NCI-H1105 (cell line): ENCODE measurements around the gene TCEA2.
A peak's percentile ranks its signal among the peaks of the same experiment; 100 is the strongest.

ENCODE experiments used
- DNase-seq: peaks from one replicate; lab custom pipeline; 2025; lab: John Stamatoyannopoulos, UW

Gene TCEA2

GRCh38 chr20:64093013-64093503 is 30.1 kb downstream of the TCEA2 start:
- no peak for DNase-seq

- DNase-seq, result no peak
These were observed 32.5 kb downstream of the TCEA2 start for GRCh38 chr20:64095455-64095854.

- no peak for DNase-seq
These were observed 32.9 kb downstream of the TCEA2 start for GRCh38 chr20:64095927-64096326.

DNA sequence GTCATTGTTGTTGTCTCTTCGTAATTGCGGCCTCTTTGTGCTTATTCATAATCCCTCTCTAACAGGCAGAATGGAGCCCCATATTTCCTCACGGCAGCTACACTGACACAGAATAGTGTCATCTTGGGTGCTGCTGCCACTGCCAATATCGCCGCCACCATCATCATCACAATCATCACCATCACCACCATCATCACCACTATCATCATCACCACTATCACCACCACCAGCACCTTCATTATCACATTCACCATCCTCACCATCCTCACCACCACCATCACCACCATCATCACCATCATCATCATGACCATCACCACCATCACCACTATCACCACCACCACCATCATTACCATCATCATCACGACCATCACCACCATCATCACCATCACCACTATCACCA is 33.5 kb downstream of the TCEA2 start:
- no peak for DNase-seq

GRCh38 chr20:64098471-64099013 is 35.5 kb downstream of the TCEA2 start:
- DNase-seq, result no peak

- DNase-seq, result peak; percentile 20
These were observed 36.2 kb downstream of the TCEA2 start for GRCh38 chr20:64099086-64099786.

DNA sequence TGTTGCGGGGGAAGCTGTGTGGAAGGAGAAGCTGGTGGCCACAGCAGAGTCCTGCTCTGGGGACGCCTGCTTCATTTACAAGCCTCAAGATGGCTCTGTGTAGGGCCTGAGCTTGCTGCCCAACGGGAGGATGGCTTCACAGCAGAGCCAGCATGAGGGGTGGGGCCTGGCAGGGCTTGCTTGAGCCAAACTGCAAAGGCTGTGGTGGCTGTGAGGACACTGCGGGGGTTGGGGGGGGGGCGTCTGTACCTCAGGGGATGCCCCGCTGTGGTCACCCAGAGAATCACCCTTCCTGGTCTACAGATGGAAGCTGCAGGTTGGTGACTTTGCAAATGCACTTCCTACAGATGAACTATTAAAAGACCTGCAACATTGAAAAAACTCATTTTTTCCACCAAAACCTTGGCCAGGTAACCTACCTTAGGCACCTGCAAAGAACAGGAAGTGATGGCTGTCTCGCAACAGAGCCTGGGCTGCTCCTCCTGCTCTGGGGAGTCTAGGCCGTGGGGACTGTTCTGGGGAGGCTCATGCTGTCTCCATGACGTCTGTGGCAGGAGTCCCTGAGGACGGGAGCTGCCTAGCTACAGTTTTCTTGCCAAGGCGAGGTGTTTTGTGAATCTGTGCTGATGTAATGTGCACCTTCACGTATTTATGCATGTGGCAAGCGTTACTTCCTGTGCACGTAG is 37.0 kb downstream of the TCEA2 start:
- no peak for DNase-seq

DNA sequence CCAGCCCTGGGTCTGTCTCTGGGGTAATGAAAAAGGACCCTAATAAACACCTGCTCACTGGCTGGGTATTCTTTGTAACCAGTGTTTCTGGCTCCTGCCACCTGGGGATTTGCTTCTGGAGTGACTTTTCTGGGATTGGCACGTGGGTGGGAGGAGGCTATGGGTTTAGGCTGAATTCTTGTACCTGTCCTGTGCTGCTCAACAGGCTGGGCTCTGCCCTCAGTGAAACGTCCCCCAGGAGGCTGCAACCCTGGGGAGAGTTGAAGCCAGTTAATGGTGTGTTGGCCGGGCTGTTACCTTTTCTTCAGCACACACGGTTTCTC is 37.5 kb downstream of the TCEA2 start:
- no peak for DNase-seq

DNA sequence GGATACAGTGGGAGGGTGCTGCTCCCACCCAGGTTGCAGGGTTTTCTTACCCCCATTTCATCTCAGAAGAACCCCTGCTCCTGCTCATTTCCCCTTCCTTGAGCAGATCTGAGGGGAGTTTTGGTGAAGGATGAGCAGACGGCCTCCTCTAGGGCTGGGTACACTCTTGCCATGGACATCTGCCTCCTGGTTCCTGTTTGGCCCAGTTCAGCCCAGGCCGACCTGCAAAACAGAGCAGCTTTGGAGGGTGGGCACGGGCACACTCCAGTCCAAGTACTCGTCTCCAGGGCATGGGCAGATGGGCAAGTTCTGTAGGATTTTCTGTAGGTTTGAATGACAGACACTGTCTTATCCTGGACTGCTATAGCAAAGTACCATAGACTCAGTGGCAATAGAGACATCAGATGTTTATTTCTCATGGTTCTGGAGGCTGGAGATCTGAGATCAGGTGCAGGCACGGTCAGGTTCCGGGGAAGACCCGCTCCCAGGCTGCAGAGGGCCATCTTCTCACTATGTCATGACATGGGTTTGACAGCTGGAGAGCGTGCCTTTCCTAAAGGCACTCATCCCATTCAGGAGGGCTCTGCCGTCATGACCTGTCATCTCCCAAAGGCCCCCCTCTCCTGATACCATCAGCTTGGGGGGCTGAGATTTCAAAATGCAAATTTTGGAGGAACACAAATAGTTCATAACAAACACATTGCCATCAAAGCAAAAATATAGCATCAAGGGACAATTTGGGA is 38.1 kb downstream of the TCEA2 start:
- DNase-seq, result no peak

DNA sequence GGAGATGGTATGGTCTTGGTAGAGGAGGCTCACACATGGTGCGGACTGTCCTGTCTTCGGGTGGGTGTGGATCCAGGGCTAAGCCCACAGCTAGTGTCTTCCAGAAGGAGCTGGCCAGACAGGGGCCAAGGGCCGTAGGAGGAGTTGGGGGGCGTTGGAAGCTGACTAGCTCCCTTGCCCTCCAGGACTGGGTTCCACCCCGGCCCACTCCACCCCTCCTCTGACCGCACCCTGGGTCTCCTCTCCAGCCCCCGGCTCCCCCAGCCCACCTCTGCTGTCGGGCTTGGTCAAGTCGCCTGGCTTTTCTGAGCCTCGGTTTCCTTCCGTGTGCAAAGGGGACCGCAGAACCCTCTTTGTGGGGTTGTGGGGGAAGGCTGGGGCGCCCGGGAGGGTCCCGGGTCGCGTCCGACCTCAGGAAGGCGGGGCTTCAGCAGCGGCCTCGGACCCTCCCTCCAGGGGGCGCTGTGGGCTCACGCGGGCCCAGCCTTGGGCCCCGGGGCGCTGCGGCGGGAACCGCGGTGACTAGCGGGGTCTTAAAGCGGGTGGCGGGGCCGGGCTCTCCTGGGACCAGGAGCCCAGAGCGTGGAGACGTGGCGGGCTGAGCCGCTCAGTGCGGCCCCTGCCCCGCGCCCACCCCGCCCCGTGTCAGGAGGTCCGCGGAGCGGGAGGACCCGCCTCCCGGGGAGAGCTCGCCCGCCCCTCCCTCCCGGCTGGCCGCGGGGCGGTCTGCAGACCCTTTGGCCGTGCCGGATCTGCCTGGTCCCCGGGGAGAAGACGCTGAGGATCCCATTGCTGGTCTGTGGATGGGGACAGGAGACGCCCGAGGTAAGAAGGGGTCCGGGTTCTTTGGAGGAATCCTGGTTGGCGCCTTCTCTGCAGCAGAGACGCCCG is 39.0 kb downstream of the TCEA2 start:
- peak; percentile 53 for DNase-seq

GRCh38 chr20:64102647-64103354 is 39.8 kb downstream of the TCEA2 start:
- DNase-seq, result peak; percentile 76

DNA sequence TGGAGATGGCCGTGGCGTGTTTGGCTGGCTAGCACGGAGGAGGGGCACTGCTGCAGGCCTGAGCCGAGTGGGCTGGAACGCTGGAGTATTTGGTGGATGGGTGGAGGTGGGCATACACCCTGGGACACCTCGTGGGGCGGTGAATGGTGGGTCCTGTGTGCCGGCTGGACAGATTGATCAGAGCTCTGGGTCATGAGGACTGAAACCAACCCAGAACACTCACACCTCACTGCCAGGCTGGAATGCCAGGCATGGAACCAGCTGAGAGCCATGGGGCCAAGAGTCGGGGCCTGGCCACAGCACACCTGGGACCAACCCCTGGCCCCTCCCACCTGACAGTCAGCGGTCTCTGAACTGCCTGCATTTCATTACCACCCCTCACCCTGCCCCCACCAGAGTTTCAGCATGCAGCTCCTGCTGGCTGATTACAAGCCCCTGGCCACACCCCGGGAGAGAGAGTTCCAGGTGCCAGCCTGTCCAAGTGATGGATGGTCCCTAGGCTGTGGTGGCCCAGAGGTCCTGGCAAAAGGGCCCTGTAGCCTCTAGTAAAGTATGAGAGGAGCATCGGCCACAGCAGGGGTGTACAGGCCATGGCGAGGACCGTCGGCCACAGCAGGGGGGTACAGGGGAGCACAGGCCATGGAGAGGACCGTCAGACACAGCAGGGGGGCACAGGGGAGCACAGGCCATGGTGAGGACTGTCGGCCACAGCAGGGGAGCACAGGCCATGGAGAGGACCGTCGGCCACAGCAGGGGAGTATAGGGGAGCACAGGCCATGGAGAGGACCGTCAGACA is 41.1 kb downstream of the TCEA2 start:
- no peak for DNase-seq

DNA sequence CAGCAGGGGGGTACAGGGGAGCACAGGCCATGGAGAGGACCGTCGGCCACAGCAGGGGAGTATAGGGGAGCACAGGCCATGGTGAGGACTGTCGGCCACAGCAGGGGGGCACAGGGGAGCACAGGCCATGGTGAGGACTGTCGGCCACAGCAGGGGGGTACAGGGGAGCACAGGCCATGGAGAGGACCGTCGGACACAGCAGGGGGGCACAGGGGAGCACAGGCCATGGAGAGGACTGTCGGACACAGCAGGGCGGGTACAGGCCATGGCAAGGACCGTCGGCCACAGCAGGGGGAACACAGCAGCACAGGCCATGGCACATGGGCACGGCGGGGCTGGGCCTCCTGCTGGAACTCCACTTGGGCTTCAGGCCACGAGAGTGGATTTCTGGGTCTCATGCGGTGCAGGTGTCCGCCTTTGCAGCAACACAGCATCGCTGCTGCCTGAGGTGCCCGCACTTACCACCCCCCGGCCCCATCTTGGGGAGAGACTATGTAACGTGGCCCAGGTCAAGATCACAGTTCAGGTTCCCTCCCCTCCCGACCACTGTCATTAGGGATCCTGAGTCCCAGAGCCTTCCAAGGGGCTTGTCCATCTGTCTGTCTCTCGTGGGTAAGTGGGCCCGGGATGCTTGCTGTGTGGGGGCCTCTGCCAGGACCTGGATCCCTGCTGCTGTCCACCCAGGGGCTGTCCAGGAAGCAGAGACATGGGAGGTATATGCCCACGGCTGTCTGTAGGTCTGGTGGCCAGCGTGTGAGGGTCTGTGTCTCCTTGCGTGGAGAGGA is 41.9 kb downstream of the TCEA2 start:
- DNase-seq, result no peak

DNA sequence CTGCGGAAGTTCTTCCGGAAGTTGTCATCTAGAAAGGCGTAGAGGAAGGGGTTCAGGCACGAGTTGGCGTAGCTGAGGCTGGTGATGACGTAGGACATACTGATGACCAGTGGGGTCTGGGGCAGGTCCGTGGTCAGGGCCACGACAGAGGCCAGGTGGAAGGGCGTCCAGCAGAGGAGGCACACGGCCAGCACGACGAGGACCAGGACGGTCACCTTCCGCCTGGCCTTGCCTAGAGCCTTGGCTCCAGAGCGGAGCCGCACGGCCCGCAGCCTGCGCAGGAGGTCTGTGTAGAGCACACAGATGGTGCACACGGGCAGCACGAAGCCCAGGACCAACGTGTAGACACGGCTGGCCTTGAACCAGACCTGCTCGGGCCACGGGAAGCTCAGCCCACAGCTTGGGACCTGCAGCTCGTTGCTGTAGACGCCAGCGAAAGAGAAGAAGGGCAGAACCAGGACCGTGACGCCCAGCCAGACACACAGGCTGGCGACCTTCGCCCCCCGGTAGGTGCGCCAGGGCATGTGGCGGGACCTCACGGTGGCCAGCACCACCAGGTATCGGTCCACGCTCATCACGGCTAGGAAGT is 42.9 kb downstream of the TCEA2 start:
- DNase-seq, result no peak

DNA sequence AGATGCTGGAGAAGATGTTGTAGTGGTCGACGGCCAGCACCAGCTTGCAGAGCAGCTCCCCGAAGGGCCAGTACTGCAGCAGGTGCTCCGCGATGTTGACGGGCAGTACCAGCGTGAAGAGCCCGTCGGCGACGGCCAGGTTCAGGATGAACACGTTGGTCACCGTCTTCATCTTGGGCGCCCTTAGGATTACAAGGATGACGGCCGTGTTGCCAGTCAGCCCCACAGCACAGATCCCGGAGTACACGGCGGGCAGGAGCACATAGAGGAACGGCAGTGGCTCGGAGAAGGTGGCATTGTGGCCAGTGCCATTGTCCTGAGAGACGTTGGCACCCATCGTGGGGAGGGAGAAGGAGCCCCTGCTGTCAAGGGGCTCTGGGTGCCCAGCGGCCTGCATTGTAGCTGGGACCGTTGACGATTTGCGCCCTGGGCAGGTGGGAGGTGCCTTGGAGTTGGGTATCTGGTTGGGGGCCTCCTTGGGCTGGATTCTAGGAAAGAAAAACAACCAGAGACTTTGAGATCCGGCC is 43.5 kb downstream of the TCEA2 start:
- DNase-seq, result no peak

- DNase-seq, result no peak
These were observed 44.2 kb downstream of the TCEA2 start, which contains the start of gene NPBWR2 for GRCh38 chr20:64106981-64107735. Gene NPBWR2 (minus strand): TSS chr20:64107565. CDS start chr20:64106831, 734 bp downstream.

DNA sequence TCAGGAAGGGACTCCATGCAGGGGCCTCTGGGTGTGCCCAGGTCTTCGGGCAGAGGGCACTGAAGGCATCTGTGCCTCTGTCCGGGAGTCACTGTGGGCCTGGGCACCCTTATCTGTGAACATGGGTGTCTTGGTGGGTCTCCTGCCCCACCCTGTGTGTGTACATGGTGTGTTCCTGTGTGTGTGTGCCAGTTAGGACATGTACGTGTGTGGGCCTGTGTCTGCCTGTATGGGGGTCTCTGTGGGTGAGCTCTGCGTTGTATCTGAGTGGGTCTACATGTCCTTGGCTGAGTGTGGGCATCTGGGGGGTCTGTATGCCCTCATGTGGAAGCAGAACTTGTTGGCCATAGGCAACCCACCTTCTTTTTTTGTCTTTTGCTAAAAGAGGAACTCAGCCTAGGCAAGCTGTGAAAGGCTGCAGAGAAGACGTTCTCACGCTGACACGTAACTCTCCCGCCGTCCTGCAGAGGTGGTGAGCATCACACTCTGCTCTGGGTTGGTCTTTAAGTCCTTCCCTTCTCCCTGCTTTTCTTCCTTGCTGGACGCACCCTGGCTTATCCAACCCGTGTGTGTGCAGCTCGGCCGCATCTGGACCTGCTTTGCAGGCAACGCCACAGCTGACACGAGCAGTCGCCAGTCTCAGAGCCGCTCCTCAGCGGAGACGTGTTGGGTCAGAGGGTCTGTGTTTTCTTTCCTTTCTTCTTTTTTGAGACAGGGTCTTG is 44.9 kb downstream of the TCEA2 start:
- no peak for DNase-seq
